ENCODE data around the gene AP2M1. TPM values are rescaled to one million over a fixed set of nuclear protein-coding genes. Genes with fewer than 3 reads are reported as not detected.

AP2M1 gene
- total and polyA plus RNA-seq, 2 donors (not counting 3 experiments of a cell fraction or from before 2014, with no cell fraction given): 431 to 602 TPM

- DNase-seq (ENCODE audit: low read depth, low spot score) (no peak), FAIRE-seq (no peak)
- H4K20me1 ChIP-seq (replicated peaks; ENCODE audit: control insufficient read depth, extremely low read depth, insufficient read depth, low read length): no peaks in the 10 kb centered on the region
- BruUV-seq (replicated peaks): TSS peak; percentile 50
- intact Hi-C loops (cut with micrococcal nuclease): loop anchor here (2.0 kb wide), 1 partner anchor 165 kb away; no protein-coding TSS in a partner anchor
- POLR2A ChIA-PET: no interaction called here
- H3K9me1 ChIP-seq (replicated peaks; ENCODE audit: control insufficient read depth, extremely low read depth, insufficient read depth, low read length): no peaks in the 10 kb centered on the region
- peaks cover 31% of the 10 kb centered on the region for H3K79me2 ChIP-seq (ENCODE audit: control insufficient read depth, insufficient read depth, low read length)
- dilution Hi-C loops (cut with MboI; ENCODE audit: extremely low pct_ligation_motif_present, low sequenced_read_pairs): no loop called here
- H2AFZ ChIP-seq (ENCODE audit: low read depth, low read length): no peak overlapping the region
- peaks cover 34 to 55% of the 10 kb centered on the region in 2 experiments for H3K36me3 ChIP-seq (ENCODE audit: control insufficient read depth in 2 of 2, extremely low read depth in 1 of 2, insufficient read depth in 2 of 2, low read length in 2 of 2)
- no peak overlapping the region for H3K4me3 ChIP-seq (replicated peaks in 1 of 3; ENCODE audit: insufficient read depth in 1 of 3, low read depth in 1 of 3, low read length in 3 of 3)
- TF ChIP-seq POLR2A (IDR thresholded peaks at IDR 0.05; ENCODE audit: low read depth, low read length) (no peak), POLR2AphosphoS5 (IDR thresholded peaks at IDR 0.05; ENCODE audit: insufficient read depth, low read depth, low read length) (no peak), GATA2 (IDR thresholded peaks at IDR 0.05; ENCODE audit: insufficient read depth, insufficient read length, low read depth, low read length) (no peak), EZH2 (IDR thresholded peaks at IDR 0.05; ENCODE audit: borderline replicate concordance, low read depth, low read length, severe bottlenecking) (no peak), MAX (IDR thresholded peaks at IDR 0.05; ENCODE audit: insufficient read depth, insufficient read length) (no peak), JUN (IDR thresholded peaks at IDR 0.05; ENCODE audit: borderline replicate concordance, insufficient read depth, insufficient read length, low read depth) (no peak), FOS (IDR thresholded peaks at IDR 0.05; ENCODE audit: borderline replicate concordance, insufficient read depth, low read length) (no peak), CTCF (IDR thresholded peaks at IDR 0.05; ENCODE audit: extremely low read depth in 1 of 2, insufficient read depth in 1 of 2, low read depth in 1 of 2, low read length in 2 of 2) (no peak), MYC (IDR thresholded peaks at IDR 0.05; ENCODE audit: low read depth, low read length) (no peak)
- peaks cover 22% of the 10 kb centered on the region for H3K4me1 ChIP-seq (ENCODE audit: control insufficient read depth, extremely low read depth, insufficient read depth, low read length)
- no peak overlapping the region for H3K9ac ChIP-seq (replicated peaks; ENCODE audit: extremely low read depth, insufficient read depth, low read length)
- CTCF ChIA-PET: interaction anchor here (0.7 to 3.7 kb wide), 6 partner anchors 9 to 288 kb away, joined by 3 to 25 read pairs (median 4); partner anchors contain the start of gene AP2M1
- no peaks in the 10 kb centered on the region for H3K9me3 ChIP-seq (replicated peaks; ENCODE audit: control insufficient read depth, insufficient read depth, low read length)
- no peaks in the 10 kb centered on the region for H3K27me3 ChIP-seq (ENCODE audit: control insufficient read depth in 2 of 2, insufficient read depth in 2 of 2, low read length in 2 of 2)
- no peak overlapping the region for H3K4me2 ChIP-seq (ENCODE audit: insufficient read depth, low read length)
- H3K27ac ChIP-seq (ENCODE audit: insufficient read depth, low read depth, low read length): no peak overlapping the region
Observed at GRCh38 chr3:184183679-184184078, 9.0 kb downstream of the AP2M1 start.

Measured in endothelial cell of umbilical vein (primary cell).